ENCODE measurements around the gene KIF18B. TPM values are rescaled to one million over a fixed set of nuclear protein-coding genes. Genes with fewer than 3 reads are reported as not detected.

Gene KIF18B
- polyA plus RNA-seq, 2 of the 4 experiments (the other 2 are of a cell fraction): 19.6 to 41.7 TPM

- TF ChIP-seq TFCP2L1 (CRISPR knock-in tag; IDR thresholded peaks at IDR 0.05) (no peak), HDAC2 (IDR thresholded peaks at IDR 0.05) (no peak), CHD4 (IDR thresholded peaks at IDR 0.05; ENCODE audit: borderline replicate concordance) (no peak), EP300 (IDR thresholded peaks at IDR 0.05) (no peak), CEBPB (IDR thresholded peaks at IDR 0.05) (no peak)
- TF ChIP-seq, protein P1, sequence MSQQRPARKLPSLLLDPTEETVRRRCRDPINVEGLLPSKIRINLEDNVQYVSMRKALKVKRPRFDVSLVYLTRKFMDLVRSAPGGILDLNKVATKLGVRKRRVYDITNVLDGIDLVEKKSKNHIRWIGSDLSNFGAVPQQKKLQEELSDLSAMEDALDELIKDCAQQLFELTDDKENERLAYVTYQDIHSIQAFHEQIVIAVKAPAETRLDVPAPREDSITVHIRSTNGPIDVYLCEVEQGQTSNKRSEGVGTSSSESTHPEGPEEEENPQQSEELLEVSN (IDR thresholded peaks at IDR 0.05; ENCODE audit: borderline replicate concordance, low read depth): no peak
- H3K9me3 ChIP-seq: no peaks in the 10 kb centered on the region
- 85% methylated on average over 5 of the region's 5 CpGs for WGBS (ENCODE audit: missing lambda C conversion rate)
- ATAC-seq (no peak), DNase-seq (ENCODE audit: low read depth in 1 of 2, low spot score in 1 of 2) (no peak), FAIRE-seq (no peak)
- ChIA-PET CTCF (interaction anchor here (0.6 to 8.9 kb wide), 11 partner anchors 8 to 156 kb away, joined by 3 to 112 read pairs (median 4); partner anchors contain the start of genes ACBD4 and C1QL1), POLR2A (interaction anchor here (0.5 kb wide), 1 partner anchor 10 kb away, joined by 3 read pairs; the partner anchor contains the start of gene C1QL1)
- peak overlapping the region; percentile 82 to 87; a peak in 4 of 6 replicates for H3K27ac ChIP-seq
- peaks cover 40% of the 10 kb centered on the region for H3K4me1 ChIP-seq
- H3K4me2 ChIP-seq: no peak overlapping the region
- H3K4me3 ChIP-seq: no peak overlapping the region
These were observed 31.2 kb upstream of the KIF18B start for GRCh38 chr17:44978807-44979206.

GRCh38 chr17:44977814-44978550 lies 30.4 kb upstream of the KIF18B start:
- FAIRE-seq (no peak), ATAC-seq (no peak)
- POLR2A ChIA-PET: no interaction called here

DNA sequence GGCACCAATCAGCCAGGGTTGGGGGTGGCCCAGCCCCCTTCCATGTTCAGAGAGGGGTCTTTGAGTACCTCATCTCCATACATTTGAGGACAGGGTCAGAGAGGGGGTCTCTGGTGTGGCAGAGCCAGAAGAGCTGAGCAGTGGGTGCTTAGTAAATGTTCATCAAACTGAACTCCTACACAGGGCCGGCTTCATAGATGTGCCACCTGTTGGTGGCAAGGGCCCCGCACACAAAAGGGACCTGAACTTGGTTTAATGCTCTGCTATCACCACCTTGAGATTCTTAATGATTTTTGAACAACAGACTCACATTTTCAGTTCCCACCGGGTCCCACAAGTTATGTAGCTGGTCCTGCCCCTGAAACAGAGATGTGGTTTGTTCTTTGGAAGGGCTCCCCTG lies 29.5 kb upstream of the KIF18B start:
- CTCF ChIA-PET: interaction anchor here (0.6 to 8.9 kb wide), 21 partner anchors 9 to 265 kb away, joined by 3 to 112 read pairs (median 4); partner anchors contain the start of genes C1QL1 and PLCD3
- POLR2A ChIA-PET: no interaction called here
- FAIRE-seq: peak; percentile 43

More at GRCh38 chr17:44977814-44978550, 30.4 kb upstream of the KIF18B start:
- Histone ChIP-seq H3K4me3 (no peak overlapping the region), H3K4me1 (peaks cover 44% of the 10 kb centered on the region), H3K27ac (peak overlapping the region; percentile 43 to 87; a peak in 5 of 6 replicates), H3K9me3 (no peaks in the 10 kb centered on the region), H3K4me2 (no peak overlapping the region)
- TF ChIP-seq CBX2 (IDR thresholded peaks at IDR 0.05; ENCODE audit: borderline replicate concordance, low read depth): no peak
- TF ChIP-seq RAD21 (conservative IDR thresholded peaks at IDR 0.05 in 1 of 2, IDR thresholded peaks at IDR 0.05 in 1 of 2): no peak
- TF ChIP-seq POLR2A (IDR thresholded peaks at IDR 0.05; ENCODE audit: low read length): no peak
- TF ChIP-seq MAFK (IDR thresholded peaks at IDR 0.05; ENCODE audit: partially characterized antibody): no peak
- no peak for TF ChIP-seq CBX8 (IDR thresholded peaks at IDR 0.05)
- TF ChIP-seq RFX5 (IDR thresholded peaks at IDR 0.05): no peak
- TF ChIP-seq RARB (CRISPR knock-in tag; IDR thresholded peaks at IDR 0.05): no peak
- no peak for TF ChIP-seq ZFP36 (IDR thresholded peaks at IDR 0.05; ENCODE audit: borderline replicate concordance, partially characterized antibody)
- TF ChIP-seq HES2 (IDR thresholded peaks at IDR 0.05): no peak
- no peak for TF ChIP-seq ZSCAN20 (CRISPR knock-in tag; IDR thresholded peaks at IDR 0.05)
- no peak for TF ChIP-seq HOXB13 (CRISPR knock-in tag; IDR thresholded peaks at IDR 0.05; ENCODE audit: low read depth)
- no peak for TF ChIP-seq CHD2 (IDR thresholded peaks at IDR 0.05; ENCODE audit: low read length, partially characterized antibody)
- no peak for TF ChIP-seq EHMT2 (IDR thresholded peaks at IDR 0.05; ENCODE audit: low read depth)
- TF ChIP-seq POLR2AphosphoS2 (conservative IDR thresholded peaks at IDR 0.05; ENCODE audit: low read length): no peak
- no peak for TF ChIP-seq PHF8 (IDR thresholded peaks at IDR 0.05; ENCODE audit: borderline replicate concordance, low read depth)
- no peak for TF ChIP-seq MYC (IDR thresholded peaks at IDR 0.05; ENCODE audit: borderline replicate concordance, low read length)
- TF ChIP-seq, protein P2, sequence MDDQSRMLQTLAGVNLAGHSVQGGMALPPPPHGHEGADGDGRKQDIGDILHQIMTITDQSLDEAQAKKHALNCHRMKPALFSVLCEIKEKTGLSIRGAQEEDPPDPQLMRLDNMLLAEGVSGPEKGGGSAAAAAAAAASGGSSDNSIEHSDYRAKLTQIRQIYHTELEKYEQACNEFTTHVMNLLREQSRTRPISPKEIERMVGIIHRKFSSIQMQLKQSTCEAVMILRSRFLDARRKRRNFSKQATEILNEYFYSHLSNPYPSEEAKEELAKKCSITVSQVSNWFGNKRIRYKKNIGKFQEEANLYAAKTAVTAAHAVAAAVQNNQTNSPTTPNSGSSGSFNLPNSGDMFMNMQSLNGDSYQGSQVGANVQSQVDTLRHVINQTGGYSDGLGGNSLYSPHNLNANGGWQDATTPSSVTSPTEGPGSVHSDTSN (IDR thresholded peaks at IDR 0.05): no peak
- no peak for TF ChIP-seq MAZ (IDR thresholded peaks at IDR 0.05; ENCODE audit: borderline replicate concordance, low read depth, low read length)
- no peak for TF ChIP-seq HEYL (CRISPR knock-in tag; IDR thresholded peaks at IDR 0.05)
- DNase-seq (ENCODE audit: low read depth in 1 of 2, low spot score in 1 of 2): no peak
- CTCF ChIA-PET: interaction anchor here (0.8 to 8.9 kb wide), 16 partner anchors 7 to 122 kb away, joined by 3 to 112 read pairs (median 4); partner anchors contain the start of gene C1QL1
- 83% methylated on average over 7 of the region's 7 CpGs for WGBS (ENCODE audit: missing lambda C conversion rate)

More for the DNA sequence above, 29.5 kb upstream of the KIF18B start:
- ATAC-seq (peak in 1 of 2 experiments; percentile 34; a peak in 2 of 6 replicates), DNase-seq (ENCODE audit: low read depth in 1 of 2, low spot score in 1 of 2) (peak in 1 of 2 experiments; percentile 40)
- 61% methylated on average over 3 of the region's 3 CpGs for WGBS (ENCODE audit: missing lambda C conversion rate)
- peak overlapping the region; percentile 43 to 87; a peak in 4 of 6 replicates for H3K27ac ChIP-seq
- H3K9me3 ChIP-seq: no peaks in the 10 kb centered on the region
- no peak overlapping the region for H3K4me3 ChIP-seq
- H3K4me1 ChIP-seq: peaks cover 49% of the 10 kb centered on the region
- TF ChIP-seq RNF2 (IDR thresholded peaks at IDR 0.05; ENCODE audit: borderline replicate concordance, low read depth): no peak
- TF ChIP-seq POLR2A (IDR thresholded peaks at IDR 0.05; ENCODE audit: low read length): no peak
- no peak for TF ChIP-seq FOSB (CRISPR knock-in tag; IDR thresholded peaks at IDR 0.05)
- peak; percentile 16 to 34; a peak in 2 of 5 replicates for TF ChIP-seq RAD21 (conservative IDR thresholded peaks at IDR 0.05 in 1 of 2, IDR thresholded peaks at IDR 0.05 in 1 of 2)
- no peak for TF ChIP-seq PHF8 (IDR thresholded peaks at IDR 0.05; ENCODE audit: borderline replicate concordance, low read depth)
- TF ChIP-seq, protein P1 (IDR thresholded peaks at IDR 0.05; ENCODE audit: borderline replicate concordance, low read depth): no peak
- TF ChIP-seq, protein P3, sequence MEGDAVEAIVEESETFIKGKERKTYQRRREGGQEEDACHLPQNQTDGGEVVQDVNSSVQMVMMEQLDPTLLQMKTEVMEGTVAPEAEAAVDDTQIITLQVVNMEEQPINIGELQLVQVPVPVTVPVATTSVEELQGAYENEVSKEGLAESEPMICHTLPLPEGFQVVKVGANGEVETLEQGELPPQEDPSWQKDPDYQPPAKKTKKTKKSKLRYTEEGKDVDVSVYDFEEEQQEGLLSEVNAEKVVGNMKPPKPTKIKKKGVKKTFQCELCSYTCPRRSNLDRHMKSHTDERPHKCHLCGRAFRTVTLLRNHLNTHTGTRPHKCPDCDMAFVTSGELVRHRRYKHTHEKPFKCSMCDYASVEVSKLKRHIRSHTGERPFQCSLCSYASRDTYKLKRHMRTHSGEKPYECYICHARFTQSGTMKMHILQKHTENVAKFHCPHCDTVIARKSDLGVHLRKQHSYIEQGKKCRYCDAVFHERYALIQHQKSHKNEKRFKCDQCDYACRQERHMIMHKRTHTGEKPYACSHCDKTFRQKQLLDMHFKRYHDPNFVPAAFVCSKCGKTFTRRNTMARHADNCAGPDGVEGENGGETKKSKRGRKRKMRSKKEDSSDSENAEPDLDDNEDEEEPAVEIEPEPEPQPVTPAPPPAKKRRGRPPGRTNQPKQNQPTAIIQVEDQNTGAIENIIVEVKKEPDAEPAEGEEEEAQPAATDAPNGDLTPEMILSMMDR (IDR thresholded peaks at IDR 0.05): peak; percentile 33
- TF ChIP-seq CHD2 (IDR thresholded peaks at IDR 0.05; ENCODE audit: low read length, partially characterized antibody): no peak
- no peak for TF ChIP-seq HES2 (IDR thresholded peaks at IDR 0.05)
- peak; percentile 40; the same call in 2 of the 3 replicates for TF ChIP-seq SMC3 (IDR thresholded peaks at IDR 0.05)
- TF ChIP-seq, protein P4, sequence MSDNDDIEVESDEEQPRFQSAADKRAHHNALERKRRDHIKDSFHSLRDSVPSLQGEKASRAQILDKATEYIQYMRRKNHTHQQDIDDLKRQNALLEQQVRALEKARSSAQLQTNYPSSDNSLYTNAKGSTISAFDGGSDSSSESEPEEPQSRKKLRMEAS (IDR thresholded peaks at IDR 0.05): no peak
- TF ChIP-seq HOXB13 (CRISPR knock-in tag; IDR thresholded peaks at IDR 0.05; ENCODE audit: low read depth): no peak
- TF ChIP-seq POLR2AphosphoS2 (conservative IDR thresholded peaks at IDR 0.05; ENCODE audit: low read length): no peak
- no peak overlapping the region for H3K4me2 ChIP-seq
